GM19025 (cell line): Measurements from ENCODE around the gene CUL3.
"Not testable (repeated sequence)": the region's sequence is repeated elsewhere in the genome, so short reads cannot be mapped to it uniquely, and the experiment has no call there.

Experiments used
- ATAC-seq: cut with Tn5 transposase; IDR thresholded peaks from one replicate; pipeline ENCODE4 v1.9.1; 2021; ENCODE audit warnings: mild to moderate bottlenecking, low read depth, moderate library complexity; ENCODE audit not compliant: unreplicated experiment

The CUL3 gene

GRCh38 chr2:224583033-224583432 lies 2.1 kb downstream of the CUL3 start:
- ATAC-seq: not testable (repeated sequence)

- ATAC-seq: no peak
Observed at GRCh38 chr2:224580248-224580647, 4.9 kb downstream of the CUL3 start.

- no peak for ATAC-seq
Observed at GRCh38 chr2:224579411-224579810, 5.8 kb downstream of the CUL3 start.

GRCh38 chr2:224577541-224577940 lies 7.6 kb downstream of the CUL3 start:
- ATAC-seq: no peak

- ATAC-seq: peak; percentile 85
Observed at GRCh38 chr2:224576088-224576715, 9.0 kb downstream of the CUL3 start.

- no peak for ATAC-seq
Observed at GRCh38 chr2:224574423-224575084, 10.6 kb downstream of the CUL3 start.

- ATAC-seq: no peak
Observed at GRCh38 chr2:224573724-224574123, 11.4 kb downstream of the CUL3 start.

GRCh38 chr2:224572338-224572737 lies 12.8 kb downstream of the CUL3 start:
- ATAC-seq: no peak

GRCh38 chr2:224570328-224570993 lies 14.7 kb downstream of the CUL3 start:
- ATAC-seq: no peak

GRCh38 chr2:224569654-224570053 lies 15.5 kb downstream of the CUL3 start:
- ATAC-seq: no peak

GRCh38 chr2:224565452-224566035 lies 19.6 kb downstream of the CUL3 start:
- ATAC-seq: no peak

GRCh38 chr2:224563537-224563936 lies 21.6 kb downstream of the CUL3 start:
- ATAC-seq: no peak

- no peak for ATAC-seq
Observed at GRCh38 chr2:224562831-224563230, 22.3 kb downstream of the CUL3 start.

GRCh38 chr2:224561234-224562005 lies 23.7 kb downstream of the CUL3 start:
- ATAC-seq: no peak

GRCh38 chr2:224560549-224560948 lies 24.6 kb downstream of the CUL3 start:
- ATAC-seq: no peak

- no peak for ATAC-seq
Observed at GRCh38 chr2:224557610-224558009, 27.6 kb downstream of the CUL3 start.

- ATAC-seq: no peak
Observed at GRCh38 chr2:224556381-224556780, 28.8 kb downstream of the CUL3 start.

- ATAC-seq: no peak
Observed at GRCh38 chr2:224555823-224556366, 29.3 kb downstream of the CUL3 start.

- no peak for ATAC-seq
Observed at GRCh38 chr2:224552771-224553170, 32.4 kb downstream of the CUL3 start.

GRCh38 chr2:224551693-224552092 lies 33.5 kb downstream of the CUL3 start:
- ATAC-seq: no peak
